K562 (cell line): ENCODE data around the gene EPN2.

Experiments
- FOXJ2 ChIP-seq: fragments of 200-800 bp; sonication (Bioruptor generic); IDR thresholded peaks from 2 replicates; pipeline ENCODE4 v1.6.1; 2016; ENCODE audit warnings: missing genetic modification characterization, missing compliant biosample characterization
- JUND ChIP-seq, 2 experiments: IDR thresholded peaks; 2 replicates in 1 of 2; 3 replicates in 1 of 2; pipeline ENCODE4 v1.6.1; 2011; ENCODE audit warnings: borderline replicate concordance in 2 of 2, low read depth in 2 of 2, low read length in 2 of 2, improper control_type of control experiment in 1 of 2, missing biosample characterization in 1 of 2, missing genetic modification characterization in 1 of 2, missing genetic modification reagents in 1 of 2
- PCBP1 ChIP-seq: fragments of 200-400 bp; formaldehyde crosslinking; IDR thresholded peaks from 2 replicates; pipeline ENCODE4 v1.6.1; 2018; ENCODE audit warnings: mild to moderate bottlenecking, low read depth, low read length; ENCODE audit not compliant: poor library complexity, severe bottlenecking
- RAD21 ChIP-seq, 2 experiments: fragments of 250-450 bp in 1 of 2; fragments of 450-650 bp in 1 of 2; sonication (Bioruptor Pico) in 1 of 2; formaldehyde crosslinking in 1 of 2; IDR thresholded peaks in 1 of 2; conservative IDR thresholded peaks in 1 of 2; 2 replicates each; pipeline versions ENCODE4 v1.4.0 to v1.8.0; 2020 to 2022; ENCODE audit warnings: mild to moderate bottlenecking in 2 of 2, moderate library complexity in 1 of 2
- RCOR1 ChIP-seq, 2 experiments: IDR thresholded peaks; 2 replicates each; pipeline ENCODE4 v1.6.1; 2012; ENCODE audit warnings: low read depth in 2 of 2, low read length in 2 of 2, borderline replicate concordance in 1 of 2, improper control_type of control experiment in 1 of 2
- TAF1 ChIP-seq: IDR thresholded peaks from 2 replicates; pipeline ENCODE4 v1.6.1; 2011; ENCODE audit warnings: mild to moderate bottlenecking, low read length, moderate library complexity; ENCODE audit not compliant: insufficient read depth, control insufficient read depth, severe bottlenecking; ENCODE audit errors: extremely low read depth
- ZC3H8 ChIP-seq: fragments of 450-650 bp; IDR thresholded peaks from 2 replicates; pipeline ENCODE4 v1.6.1; 2017
- ZNF41 ChIP-seq: fragments of 250-450 bp; sonication (Bioruptor Pico); conservative IDR thresholded peaks from 2 replicates; pipeline ENCODE4 v1.4.0; 2020; ENCODE audit warnings: mild to moderate bottlenecking
- TF ChIP-seq, protein P1 (sequence below): fragments of 200-800 bp; sonication (Bioruptor generic); IDR thresholded peaks from 2 replicates; pipeline ENCODE4 v1.6.1; 2016; ENCODE audit warnings: missing genetic modification characterization, missing compliant biosample characterization
- TF ChIP-seq, protein P2 (sequence below), 3 experiments: IDR thresholded peaks in 2 of 3; conservative IDR thresholded peaks in 1 of 3; 2 replicates each; pipeline ENCODE4 v1.5.1; 2011 to 2012; ENCODE audit warnings: low read length in 3 of 3, mild to moderate bottlenecking in 3 of 3, control low read depth in 2 of 3, improper control_type of control experiment in 1 of 3, inconsistent platforms in 1 of 3, low read depth in 1 of 3, mixed read lengths in 1 of 3, moderate library complexity in 1 of 3; ENCODE audit not compliant: insufficient read depth in 2 of 3
- TF ChIP-seq, protein P3 (sequence below): sonication (generic); formaldehyde crosslinking; IDR thresholded peaks from 2 replicates; pipeline ENCODE4 v1.8.0; 2023; ENCODE audit warnings: mild to moderate bottlenecking, missing genetic modification reagents

DNA sequence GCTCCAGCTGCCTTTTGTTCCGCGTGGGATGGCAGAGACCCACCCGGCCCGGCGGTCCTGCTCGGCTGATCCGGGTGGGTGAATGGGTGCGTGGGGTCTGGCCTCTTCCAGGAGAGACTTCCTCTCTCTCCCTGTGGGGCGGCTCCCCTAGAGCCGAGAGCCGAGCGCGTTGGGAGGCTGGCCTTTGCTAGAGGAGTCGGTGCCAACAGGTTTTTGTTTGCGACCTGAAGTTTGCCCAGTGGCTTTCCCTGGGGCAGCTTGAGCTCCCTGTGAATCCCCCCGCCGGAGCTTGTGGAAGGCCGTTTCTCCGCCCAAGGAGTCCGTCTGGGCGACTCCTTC is 970 bp downstream of the EPN2 start:
- TF ChIP-seq, protein P1, sequence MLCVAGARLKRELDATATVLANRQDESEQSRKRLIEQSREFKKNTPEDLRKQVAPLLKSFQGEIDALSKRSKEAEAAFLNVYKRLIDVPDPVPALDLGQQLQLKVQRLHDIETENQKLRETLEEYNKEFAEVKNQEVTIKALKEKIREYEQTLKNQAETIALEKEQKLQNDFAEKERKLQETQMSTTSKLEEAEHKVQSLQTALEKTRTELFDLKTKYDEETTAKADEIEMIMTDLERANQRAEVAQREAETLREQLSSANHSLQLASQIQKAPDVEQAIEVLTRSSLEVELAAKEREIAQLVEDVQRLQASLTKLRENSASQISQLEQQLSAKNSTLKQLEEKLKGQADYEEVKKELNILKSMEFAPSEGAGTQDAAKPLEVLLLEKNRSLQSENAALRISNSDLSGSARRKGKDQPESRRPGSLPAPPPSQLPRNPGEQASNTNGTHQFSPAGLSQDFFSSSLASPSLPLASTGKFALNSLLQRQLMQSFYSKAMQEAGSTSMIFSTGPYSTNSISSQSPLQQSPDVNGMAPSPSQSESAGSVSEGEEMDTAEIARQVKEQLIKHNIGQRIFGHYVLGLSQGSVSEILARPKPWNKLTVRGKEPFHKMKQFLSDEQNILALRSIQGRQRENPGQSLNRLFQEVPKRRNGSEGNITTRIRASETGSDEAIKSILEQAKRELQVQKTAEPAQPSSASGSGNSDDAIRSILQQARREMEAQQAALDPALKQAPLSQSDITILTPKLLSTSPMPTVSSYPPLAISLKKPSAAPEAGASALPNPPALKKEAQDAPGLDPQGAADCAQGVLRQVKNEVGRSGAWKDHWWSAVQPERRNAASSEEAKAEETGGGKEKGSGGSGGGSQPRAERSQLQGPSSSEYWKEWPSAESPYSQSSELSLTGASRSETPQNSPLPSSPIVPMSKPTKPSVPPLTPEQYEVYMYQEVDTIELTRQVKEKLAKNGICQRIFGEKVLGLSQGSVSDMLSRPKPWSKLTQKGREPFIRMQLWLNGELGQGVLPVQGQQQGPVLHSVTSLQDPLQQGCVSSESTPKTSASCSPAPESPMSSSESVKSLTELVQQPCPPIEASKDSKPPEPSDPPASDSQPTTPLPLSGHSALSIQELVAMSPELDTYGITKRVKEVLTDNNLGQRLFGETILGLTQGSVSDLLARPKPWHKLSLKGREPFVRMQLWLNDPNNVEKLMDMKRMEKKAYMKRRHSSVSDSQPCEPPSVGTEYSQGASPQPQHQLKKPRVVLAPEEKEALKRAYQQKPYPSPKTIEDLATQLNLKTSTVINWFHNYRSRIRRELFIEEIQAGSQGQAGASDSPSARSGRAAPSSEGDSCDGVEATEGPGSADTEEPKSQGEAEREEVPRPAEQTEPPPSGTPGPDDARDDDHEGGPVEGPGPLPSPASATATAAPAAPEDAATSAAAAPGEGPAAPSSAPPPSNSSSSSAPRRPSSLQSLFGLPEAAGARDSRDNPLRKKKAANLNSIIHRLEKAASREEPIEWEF (CRISPR knock-in tag): no peak
- no peak for TF ChIP-seq FOXJ2 (tag)
- TF ChIP-seq, protein P2, sequence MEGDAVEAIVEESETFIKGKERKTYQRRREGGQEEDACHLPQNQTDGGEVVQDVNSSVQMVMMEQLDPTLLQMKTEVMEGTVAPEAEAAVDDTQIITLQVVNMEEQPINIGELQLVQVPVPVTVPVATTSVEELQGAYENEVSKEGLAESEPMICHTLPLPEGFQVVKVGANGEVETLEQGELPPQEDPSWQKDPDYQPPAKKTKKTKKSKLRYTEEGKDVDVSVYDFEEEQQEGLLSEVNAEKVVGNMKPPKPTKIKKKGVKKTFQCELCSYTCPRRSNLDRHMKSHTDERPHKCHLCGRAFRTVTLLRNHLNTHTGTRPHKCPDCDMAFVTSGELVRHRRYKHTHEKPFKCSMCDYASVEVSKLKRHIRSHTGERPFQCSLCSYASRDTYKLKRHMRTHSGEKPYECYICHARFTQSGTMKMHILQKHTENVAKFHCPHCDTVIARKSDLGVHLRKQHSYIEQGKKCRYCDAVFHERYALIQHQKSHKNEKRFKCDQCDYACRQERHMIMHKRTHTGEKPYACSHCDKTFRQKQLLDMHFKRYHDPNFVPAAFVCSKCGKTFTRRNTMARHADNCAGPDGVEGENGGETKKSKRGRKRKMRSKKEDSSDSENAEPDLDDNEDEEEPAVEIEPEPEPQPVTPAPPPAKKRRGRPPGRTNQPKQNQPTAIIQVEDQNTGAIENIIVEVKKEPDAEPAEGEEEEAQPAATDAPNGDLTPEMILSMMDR (IDR thresholded peaks at IDR 0.05 in 2 of 3, conservative IDR thresholded peaks at IDR 0.05 in 1 of 3; ENCODE audit: insufficient read depth in 2 of 3, low read depth in 1 of 3, low read length in 3 of 3): no peak
- TF ChIP-seq TAF1: no peak
- TF ChIP-seq, protein P3, sequence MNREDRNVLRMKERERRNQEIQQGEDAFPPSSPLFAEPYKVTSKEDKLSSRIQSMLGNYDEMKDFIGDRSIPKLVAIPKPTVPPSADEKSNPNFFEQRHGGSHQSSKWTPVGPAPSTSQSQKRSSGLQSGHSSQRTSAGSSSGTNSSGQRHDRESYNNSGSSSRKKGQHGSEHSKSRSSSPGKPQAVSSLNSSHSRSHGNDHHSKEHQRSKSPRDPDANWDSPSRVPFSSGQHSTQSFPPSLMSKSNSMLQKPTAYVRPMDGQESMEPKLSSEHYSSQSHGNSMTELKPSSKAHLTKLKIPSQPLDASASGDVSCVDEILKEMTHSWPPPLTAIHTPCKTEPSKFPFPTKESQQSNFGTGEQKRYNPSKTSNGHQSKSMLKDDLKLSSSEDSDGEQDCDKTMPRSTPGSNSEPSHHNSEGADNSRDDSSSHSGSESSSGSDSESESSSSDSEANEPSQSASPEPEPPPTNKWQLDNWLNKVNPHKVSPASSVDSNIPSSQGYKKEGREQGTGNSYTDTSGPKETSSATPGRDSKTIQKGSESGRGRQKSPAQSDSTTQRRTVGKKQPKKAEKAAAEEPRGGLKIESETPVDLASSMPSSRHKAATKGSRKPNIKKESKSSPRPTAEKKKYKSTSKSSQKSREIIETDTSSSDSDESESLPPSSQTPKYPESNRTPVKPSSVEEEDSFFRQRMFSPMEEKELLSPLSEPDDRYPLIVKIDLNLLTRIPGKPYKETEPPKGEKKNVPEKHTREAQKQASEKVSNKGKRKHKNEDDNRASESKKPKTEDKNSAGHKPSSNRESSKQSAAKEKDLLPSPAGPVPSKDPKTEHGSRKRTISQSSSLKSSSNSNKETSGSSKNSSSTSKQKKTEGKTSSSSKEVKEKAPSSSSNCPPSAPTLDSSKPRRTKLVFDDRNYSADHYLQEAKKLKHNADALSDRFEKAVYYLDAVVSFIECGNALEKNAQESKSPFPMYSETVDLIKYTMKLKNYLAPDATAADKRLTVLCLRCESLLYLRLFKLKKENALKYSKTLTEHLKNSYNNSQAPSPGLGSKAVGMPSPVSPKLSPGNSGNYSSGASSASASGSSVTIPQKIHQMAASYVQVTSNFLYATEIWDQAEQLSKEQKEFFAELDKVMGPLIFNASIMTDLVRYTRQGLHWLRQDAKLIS (CRISPR knock-in tag): no peak
- no peak for TF ChIP-seq RCOR1 (IDR thresholded peaks at IDR 0.05; ENCODE audit: borderline replicate concordance in 1 of 2, low read depth in 2 of 2, low read length in 2 of 2)
- no peak for TF ChIP-seq ZNF41 (CRISPR knock-in tag)
- no peak for TF ChIP-seq ZC3H8
- TF ChIP-seq PCBP1: no peak
- no peak for TF ChIP-seq JUND (IDR thresholded peaks at IDR 0.05; ENCODE audit: borderline replicate concordance, low read depth, low read length)
- TF ChIP-seq JUND (tag; IDR thresholded peaks at IDR 0.05; ENCODE audit: borderline replicate concordance, low read depth, low read length): no peak
- TF ChIP-seq RAD21 (CRISPR knock-in tag; conservative IDR thresholded peaks at IDR 0.05 in 1 of 2, IDR thresholded peaks at IDR 0.05 in 1 of 2): no peak
